ENCODE data around the gene GANC.

The GANC gene

GRCh38 chr15:42394106-42394505 is 121.1 kb downstream of the GANC start:
- H3K36me3 ChIP-seq (ENCODE audit: control insufficient read depth, insufficient read depth, low read length) = no peaks in the 10 kb centered on the region
- no peak overlapping the region for H3K4me3 ChIP-seq (ENCODE audit: extremely low read depth, insufficient read depth, low read length, poor library complexity, severe bottlenecking)
- no peaks in the 10 kb centered on the region for H3K4me1 ChIP-seq (ENCODE audit: control insufficient read depth, insufficient read depth, low read length, poor library complexity, severe bottlenecking)
- WGBS, 2 experiments (ENCODE audit: insufficient coverage in 2 of 2) = 95% methylated on average over 12 to 13 of the region's 13 CpGs
- H3K27ac ChIP-seq (ENCODE audit: low read depth, low read length, severe bottlenecking) = no peak overlapping the region
- H3K9me3 ChIP-seq (ENCODE audit: control insufficient read depth, low read length) = no peaks in the 10 kb centered on the region

- WGBS, 2 experiments (ENCODE audit: insufficient coverage in 2 of 2) = 57 to 100% methylated on average over 1 of the region's 1 CpG
- Histone ChIP-seq H3K27ac (ENCODE audit: low read depth, low read length, severe bottlenecking) (no peak overlapping the region), H3K36me3 (ENCODE audit: control insufficient read depth, insufficient read depth, low read length) (no peaks in the 10 kb centered on the region), H3K9me3 (ENCODE audit: control insufficient read depth, low read length) (no peaks in the 10 kb centered on the region), H3K4me3 (ENCODE audit: extremely low read depth, insufficient read depth, low read length, poor library complexity, severe bottlenecking) (no peak overlapping the region), H3K4me1 (ENCODE audit: control insufficient read depth, insufficient read depth, low read length, poor library complexity, severe bottlenecking) (no peaks in the 10 kb centered on the region)
These were observed 122.8 kb downstream of the GANC start for GRCh38 chr15:42395838-42396237.

GRCh38 chr15:42401544-42402454 is 128.8 kb downstream of the GANC start:
- WGBS, 2 experiments (ENCODE audit: insufficient coverage in 2 of 2) = 87 to 95% methylated on average over 17 to 20 of the region's 24 CpGs
- Histone ChIP-seq H3K27ac (ENCODE audit: low read depth, low read length, severe bottlenecking) (no peak overlapping the region), H3K9me3 (ENCODE audit: control insufficient read depth, low read length) (no peaks in the 10 kb centered on the region), H3K4me1 (ENCODE audit: control insufficient read depth, insufficient read depth, low read length, poor library complexity, severe bottlenecking) (peaks cover 2% of the 10 kb centered on the region), H3K36me3 (ENCODE audit: control insufficient read depth, insufficient read depth, low read length) (no peaks in the 10 kb centered on the region), H3K4me3 (ENCODE audit: extremely low read depth, insufficient read depth, low read length, poor library complexity, severe bottlenecking) (no peak overlapping the region)

GRCh38 chr15:42402455-42403205 is 129.6 kb downstream of the GANC start:
- no peaks in the 10 kb centered on the region for H3K9me3 ChIP-seq (ENCODE audit: control insufficient read depth, low read length)
- no peak overlapping the region for H3K4me3 ChIP-seq (ENCODE audit: extremely low read depth, insufficient read depth, low read length, poor library complexity, severe bottlenecking)
- 94 to 96% methylated on average over 12 to 13 of the region's 15 CpGs for WGBS, 2 experiments (ENCODE audit: insufficient coverage in 2 of 2)
- H3K36me3 ChIP-seq (ENCODE audit: control insufficient read depth, insufficient read depth, low read length) = no peaks in the 10 kb centered on the region
- peaks cover 2% of the 10 kb centered on the region for H3K4me1 ChIP-seq (ENCODE audit: control insufficient read depth, insufficient read depth, low read length, poor library complexity, severe bottlenecking)
- no peak overlapping the region for H3K27ac ChIP-seq (ENCODE audit: low read depth, low read length, severe bottlenecking)

- peaks cover 2% of the 10 kb centered on the region for H3K4me1 ChIP-seq (ENCODE audit: control insufficient read depth, insufficient read depth, low read length, poor library complexity, severe bottlenecking)
- H3K4me3 ChIP-seq (ENCODE audit: extremely low read depth, insufficient read depth, low read length, poor library complexity, severe bottlenecking) = no peak overlapping the region
- no peak overlapping the region for H3K27ac ChIP-seq (ENCODE audit: low read depth, low read length, severe bottlenecking)
- no peaks in the 10 kb centered on the region for H3K36me3 ChIP-seq (ENCODE audit: control insufficient read depth, insufficient read depth, low read length)
- H3K9me3 ChIP-seq (ENCODE audit: control insufficient read depth, low read length) = no peaks in the 10 kb centered on the region
- 96 to 97% methylated on average over 6 to 7 of the region's 7 CpGs for WGBS, 2 experiments (ENCODE audit: insufficient coverage in 2 of 2)
These were observed 130.4 kb downstream of the GANC start for GRCh38 chr15:42403389-42403788.

- no peak overlapping the region for H3K27ac ChIP-seq (ENCODE audit: low read depth, low read length, severe bottlenecking)
- H3K9me3 ChIP-seq (ENCODE audit: control insufficient read depth, low read length) = no peaks in the 10 kb centered on the region
- WGBS, 2 experiments (ENCODE audit: insufficient coverage in 2 of 2) = 79 to 82% methylated on average over 9 to 11 of the region's 12 CpGs
These were observed 131.6 kb downstream of the GANC start for GRCh38 chr15:42404461-42405235.

GRCh38 chr15:42405863-42406482 is 133.0 kb downstream of the GANC start:
- no peaks in the 10 kb centered on the region for H3K9me3 ChIP-seq (ENCODE audit: control insufficient read depth, low read length)
- H3K4me3 ChIP-seq (ENCODE audit: extremely low read depth, insufficient read depth, low read length, poor library complexity, severe bottlenecking) = no peak overlapping the region
- no peak overlapping the region for H3K27ac ChIP-seq (ENCODE audit: low read depth, low read length, severe bottlenecking)
- H3K4me1 ChIP-seq (ENCODE audit: control insufficient read depth, insufficient read depth, low read length, poor library complexity, severe bottlenecking) = peaks cover 2% of the 10 kb centered on the region
- 86 to 97% methylated on average over 1 to 5 of the region's 6 CpGs for WGBS, 2 experiments (ENCODE audit: insufficient coverage in 2 of 2)
- H3K36me3 ChIP-seq (ENCODE audit: control insufficient read depth, insufficient read depth, low read length) = peaks cover 6% of the 10 kb centered on the region

More at GRCh38 chr15:42404461-42405235, 131.6 kb downstream of the GANC start:
- H3K4me1 ChIP-seq (ENCODE audit: control insufficient read depth, insufficient read depth, low read length, poor library complexity, severe bottlenecking) = peaks cover 2% of the 10 kb centered on the region
- H3K4me3 ChIP-seq (ENCODE audit: extremely low read depth, insufficient read depth, low read length, poor library complexity, severe bottlenecking) = no peak overlapping the region
- H3K36me3 ChIP-seq (ENCODE audit: control insufficient read depth, insufficient read depth, low read length) = no peaks in the 10 kb centered on the region

Measured in mesodermal cell (in vitro differentiated cells).